OCI-LY3 (cell line): ENCODE data around the gene ADARB2.

Experiments used
- CTCF ChIP-seq: fragments of 200-600, 300-600 bp; sonication (generic); IDR thresholded peaks from 2 replicates; pipeline ENCODE4 v1.5.1; 2014; ENCODE audit warnings: antibody characterized with exemption, low read length, low read depth
- EZH2phosphoT487 ChIP-seq: fragments of 200-600 bp; shearing (Covaris generic); IDR thresholded peaks from 2 replicates; pipeline ENCODE4 v1.6.1; 2018; ENCODE audit warnings: antibody characterized with exemption, mixed run types, low read depth

- TF ChIP-seq CTCF (no peak), EZH2phosphoT487 (no peak)
Measured at GRCh38 chr10:1412531-1413189, 324.7 kb downstream of the ADARB2 start.
